Breast epithelium (tissue), 4 donors: ENCODE results near the gene USP22. TPM values are rescaled to one million over a fixed set of nuclear protein-coding genes. Genes with fewer than 3 reads are reported as not detected.

Experiments used
- DNase-seq, 2 donors: peaks; one replicate each; pipeline ENCODE4 v3.0.0-alpha.2; 2019; ENCODE audit warnings: low spot score in 2 of 2
- H3K27ac ChIP-seq, 2 donors: fragments of 200-600 bp; sonication (generic) in 1 of 2; one replicate each; pipeline ENCODE4 v1.5.1; 2016 to 2019; ENCODE audit warnings: mild to moderate bottlenecking in 1 of 2
- H3K27me3 ChIP-seq, 2 donors: fragments of 200-600 bp; sonication (generic) in 1 of 2; one replicate each; pipeline versions ENCODE4 v1.5.1 to v1.6.0; 2017 to 2019; ENCODE audit warnings: control low read depth in 1 of 2, mild to moderate bottlenecking in 1 of 2
- H3K36me3 ChIP-seq: fragments of 200-600 bp; one replicate; pipeline ENCODE4 v1.5.1; 2019
- H3K4me1 ChIP-seq, 2 donors: fragments of 200-600 bp; sonication (generic); one replicate each; pipeline ENCODE4 v1.5.1; 2016 to 2019; ENCODE audit warnings: control low read depth in 1 of 2
- H3K4me3 ChIP-seq, 3 donors: fragments of 200-600 bp; sonication (generic); 1 replicate in 2 of 3; 2 replicates in 1 of 3; pipeline ENCODE4 v1.5.1; 2016 to 2019; ENCODE audit warnings: mild to moderate bottlenecking in 3 of 3, moderate library complexity in 2 of 3
- H3K9me3 ChIP-seq, 2 donors: fragments of 200-600 bp; sonication (generic) in 1 of 2; one replicate each; pipeline ENCODE4 v1.5.1; 2016 to 2019; ENCODE audit warnings: control low read depth in 1 of 2
- CTCF ChIP-seq, 3 donors: fragments of 450-650 bp; IDR thresholded peaks; one replicate each; pipeline ENCODE4 v1.5.1; 2016 to 2017; ENCODE audit warnings: antibody characterized with exemption in 3 of 3, mild to moderate bottlenecking in 3 of 3, moderate library complexity in 3 of 3
- POLR2A ChIP-seq: fragments of 450-650 bp; IDR thresholded peaks from one replicate; pipeline ENCODE4 v1.6.1; 2016; ENCODE audit warnings: antibody characterized with exemption, mild to moderate bottlenecking, moderate library complexity
- POLR2AphosphoS5 ChIP-seq, 3 donors: sonication (generic); formaldehyde crosslinking; IDR thresholded peaks; one replicate each; pipeline ENCODE4 v1.6.1; 2017; ENCODE audit warnings: antibody characterized with exemption in 3 of 3
- intact Hi-C: fragments of 100-400 bp; cut with DNase I; formaldehyde crosslinking; loops from one replicate; pipeline ENCODE4 v1.15.1; 2023; ENCODE audit warnings: low total_unique reads
- total RNA-seq, 3 donors: library from RNA; depleted of rRNA; stranded (reverse); fragments of >200 nt; gene quantifications; one replicate each; pipeline ENCODE4 v1.1.0, GENCODE V29; 2016

The USP22 gene
- total RNA-seq, 3 donors from 2014 or later, result 115 to 156 (median 139) TPM

DNA sequence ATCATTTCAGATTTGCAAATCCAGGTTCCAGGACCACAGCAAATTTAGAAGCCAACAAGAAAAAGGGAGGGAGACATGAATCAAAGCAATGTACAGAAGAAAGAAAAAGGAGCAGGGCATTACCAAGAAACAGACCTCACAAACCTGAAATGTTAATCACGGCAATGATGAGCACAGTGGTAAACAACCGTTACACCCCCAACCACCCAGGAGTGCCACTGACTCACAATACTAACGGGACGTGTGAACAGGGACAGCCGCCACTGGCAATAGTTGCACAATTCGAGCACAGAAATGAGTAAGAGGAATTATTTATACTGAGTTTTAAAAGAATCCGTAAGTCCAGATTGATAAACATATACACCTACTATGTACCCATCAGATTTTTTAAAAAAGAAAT lies 13.8 kb downstream of the USP22 start:
- H3K27ac ChIP-seq, result peak overlapping the region; percentile 9 to 22
- H3K9me3 ChIP-seq, result no peaks in the 10 kb centered on the region
- intact Hi-C loops, result no loop called here
- H3K4me1 ChIP-seq, result no peaks in the 10 kb centered on the region
- DNase-seq, result no peak
- no peaks in the 10 kb centered on the region for H3K27me3 ChIP-seq
- no peak overlapping the region for H3K4me3 ChIP-seq
- no peaks in the 10 kb centered on the region for H3K36me3 ChIP-seq
- TF ChIP-seq POLR2A (no peak), POLR2AphosphoS5 (IDR thresholded peaks at IDR 0.05) (peak in 1 of 3 donors; percentile 65)

DNA sequence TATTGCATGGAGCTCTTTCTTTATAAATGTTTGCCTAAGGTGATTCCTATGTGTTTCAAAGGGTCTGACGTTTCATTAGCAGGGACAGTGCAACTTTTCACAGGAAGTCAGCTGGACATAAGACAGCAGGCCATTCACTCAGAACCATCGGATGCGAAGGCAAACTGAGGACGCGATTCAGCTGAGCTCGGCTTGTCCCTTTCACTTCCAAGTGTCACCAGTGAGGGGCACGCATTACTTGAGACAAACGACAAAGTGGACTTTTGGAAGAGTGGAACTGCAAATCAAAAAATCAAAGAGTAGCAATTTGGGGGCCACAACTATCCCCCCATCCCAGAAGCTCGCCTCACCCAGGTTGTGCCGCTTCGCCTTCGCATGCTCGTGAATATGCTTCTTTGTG lies 14.6 kb downstream of the USP22 start:
- no peak overlapping the region for H3K4me3 ChIP-seq
- H3K27ac ChIP-seq, result peak overlapping the region; percentile 9 to 22
- intact Hi-C loops, result no loop called here
- no peaks in the 10 kb centered on the region for H3K4me1 ChIP-seq
- H3K9me3 ChIP-seq, result no peaks in the 10 kb centered on the region
- no peaks in the 10 kb centered on the region for H3K36me3 ChIP-seq
- no peaks in the 10 kb centered on the region for H3K27me3 ChIP-seq
- TF ChIP-seq POLR2AphosphoS5 (IDR thresholded peaks at IDR 0.05) (no peak), CTCF (IDR thresholded peaks at IDR 0.05) (no peak), POLR2A (no peak)
- no peak for DNase-seq

GRCh38 chr17:21027031-21027430 lies 15.8 kb downstream of the USP22 start:
- no peaks in the 10 kb centered on the region for H3K27me3 ChIP-seq
- TF ChIP-seq CTCF (IDR thresholded peaks at IDR 0.05) (no peak), POLR2A (no peak)
- DNase-seq, result no peak
- H3K4me3 ChIP-seq, result no peak overlapping the region
- no peaks in the 10 kb centered on the region for H3K4me1 ChIP-seq
- H3K9me3 ChIP-seq, result no peaks in the 10 kb centered on the region
- no peaks in the 10 kb centered on the region for H3K36me3 ChIP-seq
- intact Hi-C loops, result no loop called here
- H3K27ac ChIP-seq, result no peak overlapping the region

DNA sequence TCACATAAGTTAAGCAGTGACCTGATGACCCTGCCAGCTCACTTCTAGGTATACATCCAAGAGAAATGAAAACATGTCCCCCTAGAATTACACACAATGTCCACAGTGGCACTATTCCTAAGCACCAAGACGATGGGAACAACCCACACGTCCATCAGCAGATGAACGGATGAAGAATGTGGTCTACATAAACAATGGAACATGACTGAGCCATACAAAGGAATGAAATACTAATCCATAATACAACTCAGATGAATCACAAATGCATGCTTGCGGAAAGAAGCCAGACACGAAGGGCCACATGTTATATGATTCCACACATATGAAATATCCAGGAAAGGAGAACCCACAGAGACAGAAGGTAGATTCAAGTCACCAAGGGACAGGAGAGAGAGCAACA lies 17.4 kb downstream of the USP22 start:
- no peaks in the 10 kb centered on the region for H3K4me1 ChIP-seq
- no peak for TF ChIP-seq POLR2A
- no peak for DNase-seq
- H3K27ac ChIP-seq, result no peak overlapping the region
- intact Hi-C loops, result no loop called here
- no peaks in the 10 kb centered on the region for H3K27me3 ChIP-seq
- no peak overlapping the region for H3K4me3 ChIP-seq
- H3K9me3 ChIP-seq, result no peaks in the 10 kb centered on the region
- no peaks in the 10 kb centered on the region for H3K36me3 ChIP-seq

GRCh38 chr17:21024024-21024423 lies 18.8 kb downstream of the USP22 start:
- intact Hi-C loops, result no loop called here
- DNase-seq, result no peak
- TF ChIP-seq POLR2A (no peak), POLR2AphosphoS5 (IDR thresholded peaks at IDR 0.05) (no peak), CTCF (IDR thresholded peaks at IDR 0.05) (no peak)
- Histone ChIP-seq H3K9me3 (no peaks in the 10 kb centered on the region), H3K4me3 (no peak overlapping the region), H3K4me1 (no peaks in the 10 kb centered on the region), H3K27ac (peak overlapping the region; percentile 10 to 50), H3K27me3 (no peaks in the 10 kb centered on the region), H3K36me3 (peaks cover 12% of the 10 kb centered on the region)

DNA sequence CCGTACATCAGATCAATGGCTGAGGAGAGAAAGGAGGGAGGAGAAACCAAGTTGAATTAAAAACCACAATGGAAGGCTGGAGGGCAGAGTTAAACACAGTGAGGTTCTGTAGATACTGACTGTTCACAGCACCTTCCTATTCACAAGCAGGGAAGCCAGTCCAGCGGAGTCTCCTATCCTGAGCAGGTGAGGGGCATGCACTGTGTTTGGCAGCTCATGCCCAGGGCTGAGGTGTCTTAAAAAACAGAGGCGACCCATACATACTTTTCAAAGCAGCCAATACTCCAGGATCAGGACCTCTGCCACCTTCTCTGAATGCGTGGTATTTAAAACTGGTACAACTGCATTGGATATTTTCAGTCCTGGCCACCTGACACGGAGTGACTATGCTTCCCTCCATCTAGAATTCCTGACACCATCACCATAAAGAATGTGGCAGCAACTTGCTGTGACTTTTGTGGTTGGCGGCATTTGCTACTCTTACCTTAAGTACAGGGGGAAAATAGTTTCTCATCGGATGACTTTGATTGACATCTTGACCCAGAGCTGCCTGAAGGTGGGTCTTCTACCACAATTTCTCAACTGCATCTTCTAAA lies 21.5 kb downstream of the USP22 start:
- Histone ChIP-seq H3K4me1 (no peaks in the 10 kb centered on the region), H3K27ac (no peak overlapping the region), H3K27me3 (no peaks in the 10 kb centered on the region), H3K4me3 (no peak overlapping the region), H3K36me3 (peaks cover 28% of the 10 kb centered on the region), H3K9me3 (no peaks in the 10 kb centered on the region)
- intact Hi-C loops, result no loop called here
- no peak for TF ChIP-seq POLR2AphosphoS5 (IDR thresholded peaks at IDR 0.05)
- no peak for DNase-seq

DNA sequence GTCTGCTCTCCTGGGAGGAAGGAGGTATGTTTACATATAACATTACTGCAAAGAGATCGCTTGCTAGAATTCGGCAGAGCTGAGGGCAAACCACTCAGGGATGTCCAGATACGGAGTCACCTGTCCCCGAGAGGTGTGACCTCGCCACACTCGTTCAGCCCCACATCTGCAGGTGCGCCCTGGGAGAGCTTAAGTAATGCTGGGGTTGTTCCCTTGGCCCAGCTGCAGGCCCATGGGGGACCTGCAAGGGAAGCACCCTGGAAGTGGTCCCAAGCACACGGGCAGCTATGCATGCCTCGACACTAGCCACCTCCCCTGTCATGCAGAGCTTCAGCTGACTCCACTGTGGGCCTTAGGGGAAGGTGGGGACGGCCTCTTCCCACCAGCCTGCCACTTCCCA lies 22.2 kb downstream of the USP22 start:
- Histone ChIP-seq H3K9me3 (no peaks in the 10 kb centered on the region), H3K27me3 (no peaks in the 10 kb centered on the region), H3K4me3 (no peak overlapping the region), H3K4me1 (no peaks in the 10 kb centered on the region), H3K27ac (no peak overlapping the region), H3K36me3 (peaks cover 29% of the 10 kb centered on the region)
- no peak for DNase-seq
- no peak for TF ChIP-seq POLR2A
- TF ChIP-seq POLR2AphosphoS5 (IDR thresholded peaks at IDR 0.05), result no peak
- TF ChIP-seq CTCF (IDR thresholded peaks at IDR 0.05), result no peak
- intact Hi-C loops, result no loop called here
